Lower leg skin (tissue), 3 donors: ENCODE data around the gene SSTR4.

Source experiments
- CTCF ChIP-seq, 3 donors: fragments of 450-650 bp; IDR thresholded peaks; one replicate each; pipeline ENCODE4 v1.5.1; 2016; ENCODE audit warnings: antibody characterized with exemption in 3 of 3, mild to moderate bottlenecking in 3 of 3, moderate library complexity in 2 of 3
- POLR2A ChIP-seq, 2 donors: fragments of 450-650 bp; IDR thresholded peaks; one replicate each; pipeline ENCODE4 v1.6.1; 2016 to 2017; ENCODE audit warnings: antibody characterized with exemption in 2 of 2, mild to moderate bottlenecking in 1 of 2, moderate library complexity in 1 of 2

DNA sequence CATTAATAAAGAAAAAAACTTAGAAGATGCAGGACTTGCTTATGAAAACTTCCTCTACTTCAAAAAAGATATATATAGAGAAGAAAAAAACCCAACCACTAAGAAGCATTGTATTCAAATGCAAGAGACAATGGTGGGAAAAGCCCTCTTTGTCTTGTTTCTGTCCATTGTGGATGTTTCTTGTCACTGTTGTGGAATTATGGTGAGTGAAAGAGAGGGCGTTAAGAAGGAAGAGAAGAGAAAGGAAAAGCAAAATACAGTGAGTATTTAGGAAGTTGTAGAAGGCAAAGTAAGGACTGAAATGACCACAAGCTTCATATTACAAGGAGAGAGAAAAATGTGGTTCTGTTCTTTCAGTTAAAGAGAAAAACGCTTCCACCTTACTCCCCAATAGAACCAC is 28.5 kb downstream of the SSTR4 start:
- TF ChIP-seq POLR2A (IDR thresholded peaks at IDR 0.05): no peak
- no peak for TF ChIP-seq CTCF (IDR thresholded peaks at IDR 0.05)
